ENCODE data around the gene SLC9C2. TPM values are rescaled to one million over a fixed set of nuclear protein-coding genes. Genes with fewer than 3 reads are reported as not detected.
"Not testable (repeated sequence)": the region's sequence is repeated elsewhere in the genome, so short reads cannot be mapped to it uniquely, and the experiment has no call there.

Gene SLC9C2, protein sequence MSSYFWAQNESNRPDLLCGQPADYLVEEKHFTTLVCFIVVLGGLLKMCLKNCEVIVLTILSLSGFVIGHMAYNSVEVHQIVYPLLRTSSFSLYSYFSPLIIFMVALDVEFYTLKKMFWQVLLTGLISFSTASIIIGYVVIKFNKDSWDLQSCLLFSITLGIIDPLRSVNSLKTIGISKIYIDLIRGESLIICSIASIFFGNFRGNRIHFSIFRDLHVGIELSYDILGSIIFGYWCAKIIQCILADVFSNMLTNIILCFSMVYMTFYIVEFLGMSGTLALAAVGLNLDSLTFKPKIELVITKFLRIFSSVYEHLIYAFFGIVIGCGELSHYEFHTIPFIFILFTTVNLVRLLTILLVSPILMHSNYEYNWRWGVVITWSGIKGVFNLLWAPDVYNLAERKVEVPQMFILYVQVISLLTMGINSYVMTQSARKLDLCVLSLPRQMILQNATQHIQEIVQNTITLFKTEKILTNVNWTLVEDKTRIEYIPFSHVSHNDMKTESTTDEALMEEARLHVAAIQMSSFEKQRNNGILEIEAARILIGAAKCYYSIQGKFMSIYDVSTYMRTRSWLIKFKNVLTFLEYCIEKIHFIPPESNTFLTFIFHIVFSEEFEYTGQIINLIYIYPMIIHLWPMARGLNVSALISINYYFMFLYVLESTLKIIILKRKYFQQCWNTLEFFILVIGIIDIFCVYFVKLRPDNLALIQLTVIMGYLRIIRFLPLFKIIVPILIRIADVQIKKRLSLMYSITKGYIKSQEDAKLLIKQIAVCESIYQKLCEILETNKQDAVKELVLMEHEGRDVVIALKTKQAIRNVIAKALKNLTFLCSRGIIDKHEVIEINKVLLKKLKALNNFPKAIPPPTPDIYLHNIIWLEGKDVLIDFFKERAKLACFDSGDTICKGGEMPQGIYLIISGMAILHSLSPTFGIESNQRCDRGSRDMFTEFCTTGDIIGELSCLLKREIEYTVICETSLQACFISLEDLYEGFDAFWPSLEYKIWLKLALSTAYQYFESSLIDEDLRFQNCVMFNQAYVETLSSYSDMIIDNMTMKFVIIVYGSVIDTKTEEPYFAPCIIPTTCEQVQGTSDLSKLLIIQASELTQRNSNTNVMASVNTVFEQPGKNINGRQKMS
- not detected for total RNA-seq

DNA sequence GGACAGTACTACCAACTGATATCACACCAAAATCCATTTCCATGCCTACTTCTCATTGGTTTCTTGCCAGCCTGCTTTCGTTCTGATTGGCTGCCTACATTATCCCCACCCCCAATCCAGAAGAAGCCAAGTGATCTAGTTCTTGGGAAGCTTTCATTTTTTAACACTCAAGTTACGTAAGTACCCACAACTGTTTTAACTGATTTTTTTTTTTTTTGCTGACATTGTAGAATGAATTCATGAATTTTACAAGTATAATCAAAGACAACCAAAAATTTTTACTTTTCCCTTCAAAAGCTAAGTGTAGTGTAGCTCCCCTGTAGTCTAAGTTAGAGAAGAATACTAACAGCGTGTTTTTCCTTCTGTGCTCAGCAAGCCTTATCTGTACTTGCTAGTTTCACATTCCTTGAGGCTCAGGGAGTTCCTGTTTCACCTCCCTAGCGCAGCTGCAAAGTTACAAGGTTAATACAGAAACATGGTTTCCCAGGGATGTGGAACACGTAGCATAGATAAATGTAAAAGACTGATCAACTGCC lies at the start of gene SLC9C2:
TSS of gene SLC9C2 (minus strand) at position 17 of the 536 bp plus-strand sequence. CDS start 1,296 bp downstream, outside the sequence.
- intact Hi-C loops (cut with DNase I), result no loop called here
- 10 to 13% methylated on average over 5 of the region's 5 CpGs for WGBS, 2 donors
- TF ChIP-seq, protein P1, sequence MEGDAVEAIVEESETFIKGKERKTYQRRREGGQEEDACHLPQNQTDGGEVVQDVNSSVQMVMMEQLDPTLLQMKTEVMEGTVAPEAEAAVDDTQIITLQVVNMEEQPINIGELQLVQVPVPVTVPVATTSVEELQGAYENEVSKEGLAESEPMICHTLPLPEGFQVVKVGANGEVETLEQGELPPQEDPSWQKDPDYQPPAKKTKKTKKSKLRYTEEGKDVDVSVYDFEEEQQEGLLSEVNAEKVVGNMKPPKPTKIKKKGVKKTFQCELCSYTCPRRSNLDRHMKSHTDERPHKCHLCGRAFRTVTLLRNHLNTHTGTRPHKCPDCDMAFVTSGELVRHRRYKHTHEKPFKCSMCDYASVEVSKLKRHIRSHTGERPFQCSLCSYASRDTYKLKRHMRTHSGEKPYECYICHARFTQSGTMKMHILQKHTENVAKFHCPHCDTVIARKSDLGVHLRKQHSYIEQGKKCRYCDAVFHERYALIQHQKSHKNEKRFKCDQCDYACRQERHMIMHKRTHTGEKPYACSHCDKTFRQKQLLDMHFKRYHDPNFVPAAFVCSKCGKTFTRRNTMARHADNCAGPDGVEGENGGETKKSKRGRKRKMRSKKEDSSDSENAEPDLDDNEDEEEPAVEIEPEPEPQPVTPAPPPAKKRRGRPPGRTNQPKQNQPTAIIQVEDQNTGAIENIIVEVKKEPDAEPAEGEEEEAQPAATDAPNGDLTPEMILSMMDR (IDR thresholded peaks at IDR 0.05), result no peak
- peak in 2 of 3 donors; percentile 36 to 62 for TF ChIP-seq POLR2A (IDR thresholded peaks at IDR 0.05)
- Histone ChIP-seq H3K4me1 (peaks cover 4% of the 10 kb centered on the region), H3K27ac (peak within 1 kb of the TSS; percentile 58 to 86 (median 76)), H3K27me3 (no peaks in the 10 kb centered on the region), H3K9me3 (no peaks in the 10 kb centered on the region), H3K36me3 (replicated peaks in 1 of 2; ENCODE audit: insufficient read depth in 1 of 2, low read depth in 2 of 2) (no peaks in the 10 kb centered on the region), H3K4me3 (peak within 1 kb of the TSS in 1 of 2 donors; percentile 21)
- peak; percentile 98 for ATAC-seq
- peak; percentile 58 to 77 (median 64) for DNase-seq

DNA sequence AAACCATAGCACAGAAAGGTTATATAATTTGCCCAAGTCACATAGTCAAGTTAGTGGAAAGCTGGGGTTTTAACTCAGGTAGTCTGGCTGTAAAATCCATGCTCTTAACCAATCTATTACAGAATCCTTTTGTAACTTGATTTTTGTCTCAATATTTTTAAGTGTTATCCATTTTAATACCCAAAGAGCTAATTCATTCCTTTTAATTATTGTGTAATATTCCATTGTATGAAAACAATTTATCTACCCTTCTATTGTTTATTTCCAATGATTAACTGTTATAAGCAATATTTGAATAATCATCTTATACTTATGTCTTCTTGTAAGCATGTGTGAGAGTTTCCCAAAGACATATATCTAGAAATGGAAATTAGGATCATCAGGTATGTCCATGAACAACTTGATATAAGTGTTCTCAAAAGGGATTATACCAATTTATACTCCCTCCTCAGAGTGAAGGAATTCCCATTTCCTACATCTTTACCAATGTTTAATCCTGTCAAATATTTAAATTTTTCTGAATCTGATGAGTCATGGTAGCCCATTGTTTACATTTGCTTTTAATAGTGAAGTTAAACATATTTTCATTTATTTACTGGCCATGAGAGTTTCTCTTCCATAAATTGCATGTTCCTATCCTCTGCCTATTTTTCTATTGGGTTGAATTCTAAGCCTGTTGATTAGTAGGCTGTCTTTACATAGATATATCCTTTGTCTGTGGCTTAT lies 46.2 kb upstream of the SLC9C2 start:
- H3K27me3 ChIP-seq, result no peaks in the 10 kb centered on the region
- no peak for ATAC-seq

DNA sequence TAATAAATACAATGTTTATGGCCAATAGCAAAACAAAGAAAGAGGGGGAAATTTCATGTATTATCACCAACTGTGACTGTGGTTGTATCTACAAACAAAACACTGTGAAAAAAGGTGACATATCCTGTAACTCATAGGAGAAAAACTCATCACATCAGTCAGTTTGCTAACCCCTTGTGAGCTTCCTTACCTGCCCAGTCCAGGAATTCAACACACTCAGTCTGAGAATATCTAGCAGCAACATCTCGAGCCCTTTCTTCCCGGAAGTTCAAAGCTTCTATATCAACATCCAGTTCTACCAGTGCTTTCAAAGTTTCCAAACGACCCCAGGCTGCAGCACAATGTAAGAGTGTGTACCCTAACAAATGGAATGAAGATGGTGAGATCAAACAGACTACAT lies 43.8 kb upstream of the SLC9C2 start:
- WGBS, 2 donors, result 66 to 68% methylated on average over 3 of the region's 3 CpGs
- Histone ChIP-seq H3K4me1 (no peaks in the 10 kb centered on the region), H3K27ac (no peak overlapping the region), H3K36me3 (replicated peaks in 1 of 2; ENCODE audit: insufficient read depth in 1 of 2, low read depth in 2 of 2) (no peaks in the 10 kb centered on the region), H3K27me3 (no peaks in the 10 kb centered on the region), H3K4me3 (no peak overlapping the region), H3K9me3 (no peaks in the 10 kb centered on the region)
- intact Hi-C loops (cut with DNase I), result no loop called here
- TF ChIP-seq, protein P1 (IDR thresholded peaks at IDR 0.05), result no peak
- no peak for TF ChIP-seq POLR2A (IDR thresholded peaks at IDR 0.05)
- DNase-seq (no peak), ATAC-seq (no peak)

More for the DNA sequence above, 46.2 kb upstream of the SLC9C2 start:
- DNase-seq, result no peak
- H3K36me3 ChIP-seq (replicated peaks in 1 of 2; ENCODE audit: insufficient read depth in 1 of 2, low read depth in 2 of 2), result no peaks in the 10 kb centered on the region
- no peak overlapping the region for H3K27ac ChIP-seq
- intact Hi-C loops (cut with DNase I), result no loop called here
- H3K4me1 ChIP-seq, result no peaks in the 10 kb centered on the region
- no peak for TF ChIP-seq POLR2A (IDR thresholded peaks at IDR 0.05)
- H3K9me3 ChIP-seq, result no peaks in the 10 kb centered on the region
- no peak overlapping the region for H3K4me3 ChIP-seq

DNA sequence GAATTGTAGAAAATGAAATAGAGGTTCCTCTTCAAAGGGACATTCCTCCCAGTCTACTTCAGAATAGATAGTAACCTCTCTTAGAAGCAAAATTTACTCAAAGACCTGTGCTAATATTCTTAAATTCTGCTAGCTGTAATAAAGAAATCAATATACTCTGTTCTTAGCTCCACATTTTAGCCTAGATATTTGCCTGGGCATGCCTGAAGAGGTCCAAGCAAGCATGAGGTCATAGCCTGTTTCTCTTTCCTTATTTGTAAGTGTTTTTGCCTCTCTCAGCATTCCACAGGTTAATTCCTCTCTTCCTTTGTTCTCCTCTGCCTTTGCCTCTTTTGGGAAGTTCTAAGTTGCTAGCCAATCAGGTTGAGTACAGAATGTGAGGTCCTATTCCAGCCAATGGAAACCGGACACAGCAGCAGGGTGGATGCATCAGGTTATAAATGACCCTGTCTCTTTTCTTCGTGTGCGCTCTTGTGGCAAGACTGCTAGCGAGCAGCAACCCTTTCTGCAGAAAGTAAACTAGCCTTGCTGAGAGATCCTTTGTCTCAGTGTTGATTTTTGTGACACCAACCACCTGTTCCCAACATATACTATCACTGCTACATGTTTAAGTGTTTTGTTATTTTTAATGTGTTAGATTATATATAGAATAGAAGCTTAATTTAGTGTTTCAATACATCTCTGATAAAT lies 39.7 kb upstream of the SLC9C2 start:
- H3K4me3 ChIP-seq; H3K27ac ChIP-seq; DNase-seq; H3K36me3 ChIP-seq (replicated peaks in 1 of 2; ENCODE audit: insufficient read depth in 1 of 2, low read depth in 2 of 2); H3K9me3 ChIP-seq; H3K27me3 ChIP-seq; ATAC-seq; intact Hi-C loops (cut with DNase I): not testable (repeated sequence)
- peaks cover 19% of the 10 kb centered on the region for H3K4me1 ChIP-seq
- 95 to 96% methylated on average over 4 of the region's 4 CpGs for WGBS, 2 donors

DNA sequence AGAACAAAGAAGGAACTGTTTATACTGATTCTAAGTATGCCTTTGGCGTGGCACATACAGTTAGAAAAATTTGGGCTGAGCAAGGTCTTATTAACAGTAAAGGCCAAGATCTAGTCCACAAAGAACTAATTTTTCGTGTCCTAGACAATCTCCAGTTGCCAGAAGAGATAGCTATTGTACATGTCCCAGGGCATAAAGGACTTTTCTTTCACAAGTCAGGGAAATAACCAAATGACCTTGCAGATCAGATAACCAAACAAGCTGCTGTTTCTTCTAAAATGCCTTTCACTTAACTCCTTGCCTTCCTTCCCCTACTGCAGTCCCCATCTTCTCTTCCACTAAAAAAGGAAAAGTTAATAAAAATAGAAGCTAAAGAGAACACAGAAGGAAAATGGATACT lies 36.2 kb upstream of the SLC9C2 start:
- intact Hi-C loops (cut with DNase I), result no loop called here
- H3K4me3 ChIP-seq, result no peak overlapping the region
- H3K27ac ChIP-seq, result peak overlapping the region in 2 of 4 donors; percentile 31 to 43
- no peak for TF ChIP-seq POLR2A (IDR thresholded peaks at IDR 0.05)
- TF ChIP-seq, protein P1 (IDR thresholded peaks at IDR 0.05), result no peak
- H3K4me1 ChIP-seq, result peaks cover 19% of the 10 kb centered on the region
- no peaks in the 10 kb centered on the region for H3K27me3 ChIP-seq
- ATAC-seq (no peak), DNase-seq (no peak)
- H3K9me3 ChIP-seq, result no peaks in the 10 kb centered on the region
- H3K36me3 ChIP-seq (replicated peaks in 1 of 2; ENCODE audit: insufficient read depth in 1 of 2, low read depth in 2 of 2), result no peaks in the 10 kb centered on the region
- WGBS, 2 donors, result 6 to 10% methylated on average over 2 of the region's 2 CpGs
